NCI-H2081 treated with DMSO at 0.1 percent for 48 hours (cell line): Measurements from ENCODE around the gene EPAS1.

ENCODE experiments used
- DNase-seq: peaks from one replicate; lab custom pipeline; 2025; lab: John Stamatoyannopoulos, UW

Gene EPAS1

GRCh38 chr2:46339676-46340459 lies 42.7 kb downstream of the EPAS1 start:
- no peak for DNase-seq

GRCh38 chr2:46340740-46341420 lies 43.7 kb downstream of the EPAS1 start:
- DNase-seq = no peak

- DNase-seq = no peak
Observed at GRCh38 chr2:46342566-46343315, 45.5 kb downstream of the EPAS1 start.

- DNase-seq = no peak
Observed at GRCh38 chr2:46344706-46345105, 47.5 kb downstream of the EPAS1 start.

- DNase-seq = no peak
Observed at GRCh38 chr2:46345775-46346174, 48.6 kb downstream of the EPAS1 start.

- DNase-seq = no peak
Observed at GRCh38 chr2:46346719-46347118, 49.5 kb downstream of the EPAS1 start.

- DNase-seq = no peak
Observed at GRCh38 chr2:46347648-46348280, 50.6 kb downstream of the EPAS1 start.

- no peak for DNase-seq
Observed at GRCh38 chr2:46349115-46349547, 51.9 kb downstream of the EPAS1 start.

GRCh38 chr2:46350029-46350689 lies 53.0 kb downstream of the EPAS1 start:
- DNase-seq = no peak

GRCh38 chr2:46351098-46351749 lies 54.0 kb downstream of the EPAS1 start:
- DNase-seq = no peak

- DNase-seq = no peak
Observed at GRCh38 chr2:46351750-46352138, 54.5 kb downstream of the EPAS1 start.

GRCh38 chr2:46352621-46353020 lies 55.4 kb downstream of the EPAS1 start:
- DNase-seq = no peak

GRCh38 chr2:46353509-46353908 lies 56.3 kb downstream of the EPAS1 start:
- DNase-seq = no peak

- no peak for DNase-seq
Observed at GRCh38 chr2:46355756-46356155, 58.5 kb downstream of the EPAS1 start.

- DNase-seq = no peak
Observed at GRCh38 chr2:46356991-46357390, 59.8 kb downstream of the EPAS1 start.

- DNase-seq = no peak
Observed at GRCh38 chr2:46358713-46359112, 61.5 kb downstream of the EPAS1 start.

GRCh38 chr2:46360303-46360702 lies 63.1 kb downstream of the EPAS1 start:
- no peak for DNase-seq

GRCh38 chr2:46361920-46362666 lies 64.9 kb downstream of the EPAS1 start:
- no peak for DNase-seq

GRCh38 chr2:46362667-46363012 lies 65.4 kb downstream of the EPAS1 start:
- DNase-seq = no peak

- DNase-seq = no peak
Observed at GRCh38 chr2:46363535-46364170, 66.4 kb downstream of the EPAS1 start.
